Middle frontal gyrus (tissue), 1 donor: ENCODE measurements around the gene PPIL6.
"Not testable (repeated sequence)": the region's sequence is repeated elsewhere in the genome, so short reads cannot be mapped to it uniquely, and the experiment has no call there.

Experiments used
- DNase-seq: peaks from one replicate; pipeline ENCODE4 v3.0.0-alpha.2; 2015; ENCODE audit warnings: low spot score; ENCODE audit errors: extremely low spot score

The PPIL6 gene

GRCh38 chr6:109364382-109365078 is 75.9 kb downstream of the PPIL6 start:
- not testable (repeated sequence) for DNase-seq

- no peak for DNase-seq
Observed at GRCh38 chr6:109363753-109364152, 76.7 kb downstream of the PPIL6 start.

DNA sequence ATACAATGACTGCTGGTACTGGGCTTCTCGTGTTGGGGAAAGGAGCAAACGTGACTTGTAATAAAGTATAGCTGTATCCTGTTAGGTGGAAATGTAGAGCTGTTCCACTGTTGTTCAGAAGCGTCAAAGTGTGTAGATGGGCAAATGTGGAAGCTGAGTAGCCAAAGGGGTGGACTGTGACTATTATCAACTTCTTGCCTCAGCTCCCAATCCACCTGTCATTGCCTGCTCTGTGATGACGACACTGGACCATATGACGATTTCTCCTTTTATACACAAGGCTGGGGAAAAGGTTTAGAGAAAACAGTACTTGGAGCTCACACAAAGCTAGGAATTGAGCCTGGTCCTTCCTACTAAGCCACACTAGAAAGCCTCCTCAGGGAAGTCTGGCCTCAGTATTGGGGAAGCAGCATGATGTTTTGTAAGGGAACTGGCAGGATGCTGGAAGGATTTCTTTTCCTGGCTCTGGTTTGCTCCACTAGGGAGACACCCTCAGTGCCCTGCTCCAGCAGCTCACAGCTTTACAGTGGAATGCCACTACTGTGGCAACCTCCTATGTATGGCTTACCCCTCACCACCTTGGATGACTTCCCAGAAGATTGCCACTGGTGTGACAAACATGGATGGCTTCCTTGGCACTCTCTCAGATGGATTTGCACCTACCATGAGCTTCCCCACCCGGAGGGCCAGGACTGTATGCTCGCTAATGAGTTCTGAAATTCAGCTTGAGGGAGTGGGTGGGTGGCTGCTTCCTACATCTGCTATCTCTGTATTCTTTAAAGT is 78.1 kb downstream of the PPIL6 start:
- no peak for DNase-seq

GRCh38 chr6:109360791-109361190 is 79.6 kb downstream of the PPIL6 start:
- DNase-seq: no peak

- DNase-seq: no peak
Observed at GRCh38 chr6:109360281-109360680, 80.1 kb downstream of the PPIL6 start.

DNA sequence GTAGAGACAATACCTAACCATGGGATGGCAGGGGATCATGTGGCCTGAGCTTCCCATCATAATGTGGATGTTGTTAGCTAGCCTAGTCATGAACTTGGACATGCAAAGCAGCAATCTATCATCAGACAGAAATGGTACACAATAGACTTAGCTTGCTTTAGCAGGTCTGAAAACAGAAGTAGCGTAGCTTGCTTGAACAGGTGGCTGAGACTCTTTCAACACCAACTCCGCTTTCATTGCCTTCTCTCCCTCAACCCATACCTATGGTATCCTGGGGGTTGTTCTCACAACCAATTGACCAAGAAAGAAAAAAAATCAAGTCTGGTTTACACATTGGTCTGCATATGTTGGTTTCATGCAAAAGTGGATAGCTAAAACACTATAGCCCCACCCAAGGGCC is 81.2 kb downstream of the PPIL6 start:
- no peak for DNase-seq

DNA sequence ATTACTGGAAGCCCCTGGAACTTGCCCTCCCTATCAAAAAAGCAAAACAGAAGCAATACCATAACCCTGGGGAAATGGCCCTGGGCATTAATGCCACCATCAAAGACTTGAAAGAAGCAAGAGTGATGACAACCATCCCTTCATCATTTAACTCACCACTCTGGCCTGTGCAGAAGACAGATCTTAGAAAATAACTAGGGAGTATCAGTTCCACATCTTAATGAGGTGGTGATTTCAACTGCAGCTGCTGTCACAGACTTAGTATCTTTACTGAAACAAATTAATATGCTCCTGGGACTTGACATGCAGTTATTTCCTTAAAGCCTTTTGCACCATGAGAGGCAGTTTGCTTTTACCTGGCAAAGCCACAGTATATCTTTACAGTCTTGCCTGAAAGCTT is 82.2 kb downstream of the PPIL6 start:
- DNase-seq: no peak

GRCh38 chr6:109356237-109356636 is 84.2 kb downstream of the PPIL6 start:
- DNase-seq: no peak

GRCh38 chr6:109351231-109352130 is 88.9 kb downstream of the PPIL6 start:
- DNase-seq: no peak

- DNase-seq: no peak
Observed at GRCh38 chr6:109349419-109349987, 90.9 kb downstream of the PPIL6 start.

DNA sequence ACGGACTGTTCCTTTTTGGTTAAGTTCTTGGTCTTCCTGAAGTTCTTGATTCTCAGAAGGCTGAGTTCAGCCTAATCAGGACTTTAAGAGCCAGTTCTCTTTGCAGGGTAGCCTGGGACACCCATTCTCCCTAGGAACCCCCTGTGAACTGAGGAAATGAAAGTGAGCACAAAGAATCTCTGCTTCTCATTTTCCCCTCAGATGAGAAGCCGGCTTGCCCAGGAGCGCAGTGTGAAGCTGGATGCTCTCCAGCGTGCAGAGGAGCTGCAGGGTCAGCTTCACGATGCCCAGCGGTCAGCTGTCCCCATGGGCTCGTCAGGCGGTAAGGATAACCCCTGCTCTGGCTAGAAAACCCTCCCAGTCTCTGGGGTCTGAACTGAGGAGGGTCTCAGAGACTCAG is 92.2 kb downstream of the PPIL6 start:
- DNase-seq: no peak

- no peak for DNase-seq
Observed at GRCh38 chr6:109347779-109348178, 92.6 kb downstream of the PPIL6 start.

DNA sequence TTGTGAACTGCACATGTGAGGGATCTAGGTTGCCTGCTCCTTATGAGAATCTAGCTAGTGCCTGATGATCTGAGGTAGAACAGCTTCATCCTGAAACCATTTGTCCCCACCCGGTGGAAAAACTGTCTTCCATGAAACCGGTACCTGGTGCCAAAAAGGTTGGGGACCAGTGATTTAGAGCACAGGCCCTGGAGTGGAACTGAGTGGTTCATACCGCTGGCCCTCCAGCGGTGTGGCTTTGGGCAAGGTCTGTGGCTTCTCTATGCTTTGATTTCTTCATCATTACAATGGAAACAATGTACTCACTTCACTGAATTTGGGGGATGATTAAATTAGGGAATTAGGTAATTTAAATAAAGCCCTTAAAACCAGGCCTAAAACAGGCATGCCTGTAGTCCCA is 94.4 kb downstream of the PPIL6 start:
- no peak for DNase-seq

DNA sequence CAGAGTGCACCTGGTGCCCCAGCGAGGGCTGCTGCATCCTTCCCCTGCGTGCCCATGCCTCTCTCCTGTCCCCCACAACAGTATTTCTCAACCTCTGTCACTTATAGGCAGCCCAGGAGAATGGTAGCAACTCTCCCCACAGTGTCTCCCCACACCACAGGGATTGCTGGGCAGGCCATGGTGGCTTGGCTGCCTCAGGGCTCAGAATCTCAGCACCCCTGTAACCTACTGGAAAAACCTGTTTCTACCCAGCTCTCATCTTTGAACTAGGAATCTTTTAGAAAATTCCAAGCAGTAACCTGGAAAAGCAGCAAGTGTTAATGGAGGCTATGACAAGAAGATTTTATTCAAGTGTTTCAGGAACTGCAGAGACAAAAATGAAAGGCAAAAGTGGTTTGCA is 96.2 kb downstream of the PPIL6 start:
- no peak for DNase-seq

- no peak for DNase-seq
Observed at GRCh38 chr6:109343518-109343917, 96.9 kb downstream of the PPIL6 start.

- DNase-seq: no peak
Observed at GRCh38 chr6:109342911-109343310, 97.5 kb downstream of the PPIL6 start.

DNA sequence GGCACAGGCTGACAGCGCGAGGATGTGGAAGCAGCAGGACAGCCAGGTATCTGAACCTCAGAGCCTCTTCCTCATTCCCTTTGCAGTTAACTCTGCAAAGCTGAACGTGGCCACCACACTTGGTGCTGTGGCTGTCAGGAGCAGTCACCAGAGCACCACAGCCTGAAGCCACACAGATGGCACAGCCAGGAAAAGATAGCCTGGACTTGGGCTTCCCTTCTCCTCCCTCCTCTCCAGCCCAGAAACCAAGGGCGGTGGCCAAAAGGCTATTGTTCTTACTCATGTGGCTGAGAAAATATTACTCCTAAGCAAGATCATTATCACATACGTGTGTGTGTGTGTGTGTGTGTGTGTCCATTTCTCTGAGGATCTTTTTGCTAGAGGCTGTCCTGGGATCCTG is 97.9 kb downstream of the PPIL6 start:
- no peak for DNase-seq

DNA sequence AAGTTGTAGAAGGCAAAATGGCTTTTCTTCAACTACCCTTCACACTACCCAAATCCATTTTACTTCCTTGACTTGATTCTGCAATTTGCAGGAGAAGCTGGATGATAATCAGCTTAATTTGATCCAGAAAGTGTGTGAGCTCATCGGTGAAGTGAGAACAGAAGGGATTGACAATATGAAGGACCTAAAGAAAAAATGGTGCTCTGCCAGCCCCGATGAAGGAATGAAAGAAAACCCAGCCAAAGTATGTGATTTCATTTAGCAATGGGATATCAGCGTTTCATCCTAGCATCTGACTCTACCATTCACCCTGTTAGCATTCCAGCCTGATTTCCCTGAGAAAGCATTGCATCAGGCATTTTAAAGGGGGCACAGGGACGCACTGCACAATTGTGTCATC is 99.6 kb downstream of the PPIL6 start:
- no peak for DNase-seq
